Hepatocyte (in vitro differentiated cells): ENCODE data around the gene ZBTB21. TPM values are rescaled to one million over a fixed set of nuclear protein-coding genes. Genes with fewer than 3 reads are reported as not detected.

Source experiments
- DNase-seq: peaks from one replicate; pipeline ENCODE4 v3.0.0-alpha.2; 2016; ENCODE audit warnings: low spot score
- H2AFZ ChIP-seq: fragments of 200-600 bp; sonication (generic); 2 replicates; pipeline ENCODE4 v1.6.0; 2016; ENCODE audit warnings: antibody characterized with exemption, mild to moderate bottlenecking
- H3K27ac ChIP-seq: fragments of 200-600 bp; sonication (generic); 2 replicates; pipeline ENCODE4 v1.5.1; 2016; ENCODE audit warnings: mild to moderate bottlenecking
- H3K27me3 ChIP-seq: fragments of 200-600 bp; sonication (generic); 2 replicates; pipeline ENCODE4 v1.6.1; 2016
- H3K36me3 ChIP-seq: fragments of 200-600 bp; sonication (generic); replicated peaks from 2 replicates; pipeline ENCODE4 v1.5.1; 2016; ENCODE audit warnings: low read depth; ENCODE audit not compliant: insufficient read depth
- H3K4me1 ChIP-seq: fragments of 200-600 bp; sonication (generic); 2 replicates; pipeline ENCODE4 v1.5.1; 2016; ENCODE audit warnings: mild to moderate bottlenecking, moderate library complexity; ENCODE audit not compliant: insufficient read depth
- H3K4me2 ChIP-seq: fragments of 200-600 bp; sonication (generic); 2 replicates; pipeline ENCODE4 v1.6.0; 2016
- H3K4me3 ChIP-seq: fragments of 200-600 bp; sonication (generic); 2 replicates; pipeline ENCODE4 v1.5.1; 2016; ENCODE audit warnings: mild to moderate bottlenecking
- H3K79me2 ChIP-seq: fragments of 200-600 bp; sonication (generic); 2 replicates; pipeline ENCODE4 v1.6.0; 2017; ENCODE audit warnings: mild to moderate bottlenecking
- H3K9me2 ChIP-seq: fragments of 200-600 bp; sonication (generic); replicated peaks from 2 replicates; pipeline ENCODE4 v1.6.0; 2017; ENCODE audit warnings: mild to moderate bottlenecking; ENCODE audit not compliant: insufficient read depth
- H3K9me3 ChIP-seq: fragments of 200-600 bp; sonication (generic); 2 replicates; pipeline ENCODE4 v1.5.1; 2016; ENCODE audit warnings: low read depth, mild to moderate bottlenecking
- H4K20me1 ChIP-seq: fragments of 200-600 bp; sonication (generic); 2 replicates; pipeline ENCODE4 v1.6.0; 2016; ENCODE audit warnings: mild to moderate bottlenecking; ENCODE audit not compliant: insufficient read depth, poor library complexity, severe bottlenecking
- EZH2 ChIP-seq: fragments of 200-600 bp; sonication (generic); IDR thresholded peaks from 2 replicates; pipeline ENCODE4 v1.6.1; 2016; ENCODE audit warnings: antibody characterized with exemption, mild to moderate bottlenecking, borderline replicate concordance
- EZH2phosphoT487 ChIP-seq: fragments of 200-600 bp; sonication (generic); IDR thresholded peaks from one replicate; pipeline ENCODE4 v1.6.1; 2018; ENCODE audit warnings: antibody characterized with exemption, mild to moderate bottlenecking, low read depth, moderate library complexity; ENCODE audit not compliant: unreplicated experiment, severe bottlenecking
- WGBS: methylation state at CpG from one replicate; pipeline ENCODE4 v1.1.6; 2016; ENCODE audit warnings: low lambda C conversion rate; ENCODE audit errors: missing lambda C conversion rate; 5-methylcytosine and 5-hydroxymethylcytosine counted together
- polyA plus RNA-seq: library from polyadenylated mRNA; unstranded; fragments of >200 nt; fragmentation: Nextera tagmentation; extraction: Ambion mirVana; gene quantifications from 2 replicates; pipeline ENCODE4 v1.2.1, GENCODE V29; 2016
- total RNA-seq: library from RNA; depleted of rRNA; stranded (reverse); fragments of >200 nt; gene quantifications from 2 replicates; pipeline ENCODE4 v1.2.3, GENCODE V29; 2014
- TF ChIP-seq, protein P1 (sequence below): fragments of 200-600 bp; sonication (generic); IDR thresholded peaks from 2 replicates; pipeline ENCODE4 v1.5.1; 2016; ENCODE audit warnings: antibody characterized with exemption, mild to moderate bottlenecking; ENCODE audit not compliant: poor library complexity

ZBTB21 gene
- total and polyA plus RNA-seq, 2 experiments from 2014 or later, result 6.0 to 21.5 TPM

DNA sequence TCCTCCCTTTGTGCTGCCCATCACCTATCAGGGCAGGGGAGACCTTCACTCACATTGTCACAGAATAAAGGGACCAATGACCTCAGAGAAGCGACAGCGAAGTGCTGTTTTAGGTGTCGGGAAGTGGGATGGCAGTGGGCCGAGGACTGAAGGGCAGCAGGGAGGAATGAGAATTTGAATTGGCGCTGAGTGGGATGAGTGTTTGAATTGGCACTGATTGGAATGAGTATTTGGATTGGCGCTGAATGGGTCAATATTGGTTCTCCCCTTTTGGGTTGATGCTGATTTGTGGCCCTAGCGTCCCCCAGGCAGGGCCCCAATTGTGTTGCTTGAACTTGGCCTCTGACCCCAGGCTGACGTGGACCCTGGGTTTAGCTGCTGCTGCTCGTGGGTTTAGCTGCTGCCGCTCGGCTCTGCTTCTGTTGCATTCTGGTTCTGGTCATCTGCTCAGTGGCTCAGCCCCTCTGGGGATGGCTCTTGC is 48.5 kb upstream of the ZBTB21 start:
- no peak overlapping the region for H3K4me2 ChIP-seq
- H3K27ac ChIP-seq, result no peak overlapping the region
- no peak overlapping the region for H3K4me3 ChIP-seq
- no peak for DNase-seq
- no peaks in the 10 kb centered on the region for H4K20me1 ChIP-seq
- no peaks in the 10 kb centered on the region for H3K9me3 ChIP-seq
- TF ChIP-seq EZH2phosphoT487 (no peak), EZH2 (no peak)
- TF ChIP-seq, protein P1, sequence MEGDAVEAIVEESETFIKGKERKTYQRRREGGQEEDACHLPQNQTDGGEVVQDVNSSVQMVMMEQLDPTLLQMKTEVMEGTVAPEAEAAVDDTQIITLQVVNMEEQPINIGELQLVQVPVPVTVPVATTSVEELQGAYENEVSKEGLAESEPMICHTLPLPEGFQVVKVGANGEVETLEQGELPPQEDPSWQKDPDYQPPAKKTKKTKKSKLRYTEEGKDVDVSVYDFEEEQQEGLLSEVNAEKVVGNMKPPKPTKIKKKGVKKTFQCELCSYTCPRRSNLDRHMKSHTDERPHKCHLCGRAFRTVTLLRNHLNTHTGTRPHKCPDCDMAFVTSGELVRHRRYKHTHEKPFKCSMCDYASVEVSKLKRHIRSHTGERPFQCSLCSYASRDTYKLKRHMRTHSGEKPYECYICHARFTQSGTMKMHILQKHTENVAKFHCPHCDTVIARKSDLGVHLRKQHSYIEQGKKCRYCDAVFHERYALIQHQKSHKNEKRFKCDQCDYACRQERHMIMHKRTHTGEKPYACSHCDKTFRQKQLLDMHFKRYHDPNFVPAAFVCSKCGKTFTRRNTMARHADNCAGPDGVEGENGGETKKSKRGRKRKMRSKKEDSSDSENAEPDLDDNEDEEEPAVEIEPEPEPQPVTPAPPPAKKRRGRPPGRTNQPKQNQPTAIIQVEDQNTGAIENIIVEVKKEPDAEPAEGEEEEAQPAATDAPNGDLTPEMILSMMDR, result no peak
- peaks cover 16% of the 10 kb centered on the region for H3K4me1 ChIP-seq
- H3K36me3 ChIP-seq, result no peaks in the 10 kb centered on the region
- no peaks in the 10 kb centered on the region for H3K27me3 ChIP-seq
- no peaks in the 10 kb centered on the region for H3K9me2 ChIP-seq
- no peak overlapping the region for H2AFZ ChIP-seq
- H3K79me2 ChIP-seq, result no peaks in the 10 kb centered on the region
- 95% methylated on average over 11 of the region's 11 CpGs for WGBS

DNA sequence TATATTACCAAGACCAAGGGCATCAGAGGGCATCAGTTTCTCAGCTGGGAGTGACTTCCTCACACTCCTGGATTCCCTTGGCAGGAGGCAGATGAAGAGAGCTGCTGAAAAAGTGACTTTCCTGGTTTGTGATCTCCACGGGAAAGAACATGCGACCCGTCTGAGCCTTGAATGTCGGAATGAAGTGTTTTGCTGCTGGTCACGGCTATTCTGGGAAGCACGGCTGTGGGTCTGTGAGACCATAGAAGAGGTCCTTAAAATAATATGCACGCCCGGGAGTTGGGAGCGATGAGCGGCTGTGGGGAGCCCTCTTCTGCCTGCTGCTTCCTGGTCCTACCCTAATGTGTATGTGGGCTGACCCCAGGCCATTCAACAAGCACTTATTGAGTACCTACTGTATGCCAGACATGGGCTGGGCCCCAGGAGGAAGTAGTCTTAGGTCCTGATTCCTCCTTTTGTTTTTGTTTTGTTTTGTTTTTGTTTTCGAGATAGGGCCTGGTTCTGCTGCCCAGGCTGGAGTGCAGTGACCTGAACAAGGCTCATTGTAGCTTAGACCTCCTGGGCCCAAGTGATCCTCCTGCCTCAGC is 47.8 kb upstream of the ZBTB21 start:
- H3K27me3 ChIP-seq, result no peaks in the 10 kb centered on the region
- no peak for TF ChIP-seq EZH2
- TF ChIP-seq, protein P1, result no peak
- no peak for TF ChIP-seq EZH2phosphoT487
- peak overlapping the region; percentile 82 for H3K27ac ChIP-seq
- whole genome bisulfite sequencing, result 83% methylated on average over 11 of the region's 11 CpGs
- H4K20me1 ChIP-seq, result no peaks in the 10 kb centered on the region
- H3K9me2 ChIP-seq, result no peaks in the 10 kb centered on the region
- no peaks in the 10 kb centered on the region for H3K9me3 ChIP-seq
- no peaks in the 10 kb centered on the region for H3K36me3 ChIP-seq
- H3K4me3 ChIP-seq, result no peak overlapping the region
- DNase-seq, result no peak
- H2AFZ ChIP-seq, result no peak overlapping the region
- H3K4me1 ChIP-seq, result peaks cover 16% of the 10 kb centered on the region
- no peak overlapping the region for H3K4me2 ChIP-seq
- H3K79me2 ChIP-seq, result no peaks in the 10 kb centered on the region

DNA sequence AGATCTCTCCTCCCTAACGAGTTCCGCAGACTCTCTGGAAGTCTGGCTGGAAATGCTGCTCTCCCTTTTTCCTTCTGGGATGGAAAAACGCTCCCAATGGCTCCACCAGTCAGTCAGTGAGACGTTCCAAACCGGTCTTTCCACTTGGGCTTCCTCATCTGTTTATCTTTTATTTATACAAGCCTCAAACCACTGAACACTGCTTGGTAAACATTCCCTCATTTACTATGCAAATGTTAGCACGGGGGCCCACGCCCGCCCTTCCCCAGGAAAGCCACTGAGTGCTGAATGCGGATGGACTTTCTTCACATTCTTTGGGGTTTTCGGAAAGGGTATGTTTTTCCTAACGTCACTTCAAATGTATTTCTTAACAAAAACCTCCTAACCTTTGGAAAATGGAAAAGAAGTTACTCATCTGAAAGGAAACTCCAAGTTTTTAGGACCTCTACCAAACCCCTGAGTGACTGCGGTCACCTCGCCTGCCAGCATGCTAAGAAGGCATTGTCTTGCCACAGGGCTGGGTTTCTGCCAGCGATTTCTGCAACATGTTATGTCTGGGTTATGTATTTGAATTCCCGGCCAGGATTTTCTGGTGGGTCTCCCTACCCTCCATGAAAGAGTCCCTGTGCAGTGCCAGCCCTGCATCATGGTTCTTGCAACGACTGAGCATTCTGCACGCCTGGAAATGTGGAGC is 47.0 kb upstream of the ZBTB21 start:
- Histone ChIP-seq H3K4me2 (peak overlapping the region; percentile 64), H3K4me3 (no peak overlapping the region), H3K79me2 (no peaks in the 10 kb centered on the region), H3K36me3 (no peaks in the 10 kb centered on the region), H2AFZ (no peak overlapping the region), H3K4me1 (peaks cover 16% of the 10 kb centered on the region), H3K27me3 (no peaks in the 10 kb centered on the region), H3K9me3 (no peaks in the 10 kb centered on the region), H4K20me1 (no peaks in the 10 kb centered on the region), H3K9me2 (no peaks in the 10 kb centered on the region), H3K27ac (peak overlapping the region; percentile 82)
- 23% methylated on average over 17 of the region's 17 CpGs for WGBS
- TF ChIP-seq EZH2 (no peak), EZH2phosphoT487 (no peak)
- TF ChIP-seq, protein P1, result no peak
- DNase-seq, result peak; percentile 77
